Upper lobe of right lung (tissue), 1 donor: Measurements from ENCODE around the gene TPT1. TPM values are rescaled to one million over a fixed set of nuclear protein-coding genes. Genes with fewer than 3 reads are reported as not detected.

Source experiments
- ATAC-seq: fragments of 200-7000 bp; cut with Tn5 transposase; one replicate; pipeline ENCODE4 v1.9.1; 2020; ENCODE audit warnings: mild to moderate bottlenecking, moderate library complexity
- DNase-seq: peaks from one replicate; pipeline ENCODE4 v3.0.0-alpha.2; 2020
- H3K27ac ChIP-seq: fragments of 200-600 bp; one replicate; pipeline ENCODE4 v1.8.0; 2022
- H3K27me3 ChIP-seq: fragments of 200-600 bp; one replicate; pipeline ENCODE4 v1.8.0; 2022; ENCODE audit warnings: mild to moderate bottlenecking
- H3K36me3 ChIP-seq: fragments of 200-600 bp; one replicate; pipeline ENCODE4 v1.8.0; 2022
- H3K4me1 ChIP-seq: fragments of 200-600 bp; one replicate; pipeline ENCODE4 v1.8.0; 2022
- H3K4me3 ChIP-seq: fragments of 200-600 bp; one replicate; pipeline ENCODE4 v1.8.0; 2022; ENCODE audit warnings: mild to moderate bottlenecking
- H3K9me3 ChIP-seq: fragments of 200-600 bp; one replicate; pipeline ENCODE4 v1.8.0; 2022
- CTCF ChIP-seq: fragments of 200-600 bp; IDR thresholded peaks from one replicate; pipeline ENCODE4 v1.8.0; 2022; ENCODE audit warnings: antibody characterized with exemption
- intact Hi-C: fragments of 100-400 bp; cut with DNase I; formaldehyde crosslinking; loops from one replicate; pipeline ENCODE4 v1.11.0; 2022
- total RNA-seq: library from RNA; stranded (reverse); fragmentation: NEBNext Ultra II Directional; extraction: Animal tissue kit (Norgen Biotek cat#: 25700); gene quantifications from one replicate; pipeline ENCODE4 v1.2.1, GENCODE V29; 2021
- donor health status: DM: no; HTN: yes; CAD: no; lungs with severe emphysema.

TPT1 gene
- total RNA-seq, 1 donor from 2014 or later, result 4,924 TPM

DNA sequence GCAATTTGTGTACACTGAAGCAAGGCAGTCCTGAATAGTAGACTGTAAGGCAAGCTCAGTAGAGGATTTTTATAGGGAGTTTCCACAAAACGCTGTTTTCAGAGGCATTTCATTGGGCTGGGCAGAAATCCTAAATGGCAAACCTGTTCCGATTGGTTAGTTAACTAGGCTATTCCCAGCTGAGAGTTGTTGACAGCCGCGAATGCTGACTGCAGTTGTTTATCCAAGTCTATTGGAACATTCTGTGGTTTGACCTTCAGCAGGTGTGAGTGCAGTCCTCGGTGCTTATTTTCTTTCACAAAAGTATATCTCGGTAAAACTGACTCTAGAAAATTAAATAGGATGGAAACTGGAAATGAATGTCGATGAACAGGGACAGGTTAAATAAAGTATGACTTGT lies 45.4 kb downstream of the TPT1 start:
- Histone ChIP-seq H3K4me1 (no peaks in the 10 kb centered on the region), H3K4me3 (no peak overlapping the region), H3K9me3 (no peaks in the 10 kb centered on the region), H3K27ac (no peak overlapping the region), H3K36me3 (no peaks in the 10 kb centered on the region), H3K27me3 (no peaks in the 10 kb centered on the region)
- no peak for DNase-seq
- no peak for ATAC-seq
- TF ChIP-seq CTCF, result no peak
- intact Hi-C loops, result no loop called here

DNA sequence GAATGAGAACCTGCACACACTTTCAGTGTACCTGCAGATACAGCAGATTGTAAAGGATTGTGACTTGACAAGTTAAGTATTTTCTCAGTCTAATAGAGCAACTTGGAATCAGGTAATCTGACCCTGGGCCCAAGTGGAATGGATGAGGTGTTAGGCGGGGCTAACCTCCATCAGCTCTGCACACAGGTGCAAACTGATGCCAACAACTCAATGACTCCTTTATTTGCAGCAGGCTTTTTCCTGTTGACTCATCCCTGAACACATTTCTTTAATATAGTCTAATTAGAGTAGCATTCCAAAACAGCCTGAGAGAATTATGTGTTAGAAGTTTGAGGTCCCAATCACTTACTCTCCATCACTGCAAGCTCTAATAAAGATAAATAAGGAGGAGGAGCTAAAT lies 48.8 kb downstream of the TPT1 start:
- Histone ChIP-seq H3K27ac (no peak overlapping the region), H3K36me3 (peaks cover 5% of the 10 kb centered on the region), H3K4me1 (no peaks in the 10 kb centered on the region), H3K27me3 (no peaks in the 10 kb centered on the region), H3K4me3 (no peak overlapping the region), H3K9me3 (no peaks in the 10 kb centered on the region)
- TF ChIP-seq CTCF, result no peak
- DNase-seq (no peak), ATAC-seq (no peak)
- intact Hi-C loops, result no loop called here

DNA sequence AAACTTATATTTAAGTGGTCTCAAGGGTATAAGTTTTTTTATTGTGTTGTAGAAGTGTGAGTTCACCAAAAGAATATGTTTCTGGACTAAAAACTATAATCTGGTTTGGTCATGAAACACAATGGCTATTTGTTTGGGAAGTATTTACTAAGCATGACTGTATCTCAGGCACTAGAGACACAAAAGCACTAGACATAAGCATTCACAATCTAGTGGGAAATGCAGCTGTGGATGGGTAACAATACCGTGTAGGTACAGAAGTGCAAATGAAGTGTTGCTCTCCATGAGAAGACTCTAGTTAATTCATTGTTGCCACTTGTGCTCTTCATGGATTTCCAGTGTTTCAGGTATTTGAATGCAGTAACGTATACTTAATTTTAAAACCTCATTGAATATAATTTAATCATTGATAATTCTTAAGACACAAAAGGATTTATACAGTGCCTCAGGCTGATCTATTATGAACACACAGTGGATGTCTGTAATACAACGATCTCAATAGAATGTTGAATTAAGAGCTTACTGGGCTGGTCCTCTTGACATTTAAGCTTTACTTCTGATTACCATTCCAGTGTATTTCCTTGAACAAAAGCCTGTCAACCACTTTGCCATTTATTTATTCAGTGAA lies 50.9 kb downstream of the TPT1 start:
- no peaks in the 10 kb centered on the region for H3K4me1 ChIP-seq
- DNase-seq (no peak), ATAC-seq (no peak)
- intact Hi-C loops, result no loop called here
- H3K27me3 ChIP-seq, result no peaks in the 10 kb centered on the region
- H3K4me3 ChIP-seq, result no peak overlapping the region
- H3K36me3 ChIP-seq, result peaks cover 6% of the 10 kb centered on the region
- no peak overlapping the region for H3K27ac ChIP-seq
- H3K9me3 ChIP-seq, result no peaks in the 10 kb centered on the region
- TF ChIP-seq CTCF, result no peak

Other genes starting within 250 kb of the TPT1 start
- gene GTF2F2, start 220.7 kb downstream of the TPT1 start, total RNA-seq, result 14.6 TPM
- not detected for gene KCTD4, start 140.1 kb downstream of the TPT1 start, total RNA-seq
- gene SLC25A30, start 77.2 kb upstream of the TPT1 start, total RNA-seq, result 31.4 TPM
- 26.4 TPM for gene COG3, start 123.8 kb upstream of the TPT1 start, total RNA-seq